Neuronal stem cell (in vitro differentiated cells): ENCODE results near the gene PPARG.
"Not testable (repeated sequence)": the region's sequence is repeated elsewhere in the genome, so short reads cannot be mapped to it uniquely, and the experiment has no call there.

Experiments
- DNase-seq: peaks from one replicate; pipeline ENCODE4 v3.0.0-alpha.2; 2013; ENCODE audit warnings: low spot score
- H2AFZ ChIP-seq: one replicate; pipeline ENCODE4 v1.6.1; 2013; ENCODE audit warnings: mild to moderate bottlenecking, low read length, inconsistent platforms
- H2AK5ac ChIP-seq: 2 replicates; pipeline ENCODE4 v1.6.1; 2013; ENCODE audit warnings: low read depth, mild to moderate bottlenecking, inconsistent platforms, low read length, moderate library complexity, mixed read lengths
- H2BK120ac ChIP-seq: 2 replicates; pipeline ENCODE4 v1.6.1; 2013; ENCODE audit warnings: low read depth, mild to moderate bottlenecking, inconsistent platforms, low read length, moderate library complexity, mixed read lengths
- H2BK12ac ChIP-seq: one replicate; pipeline ENCODE4 v1.6.1; 2013; ENCODE audit warnings: low read length, inconsistent platforms
- H2BK15ac ChIP-seq: 2 replicates; pipeline ENCODE4 v1.6.1; 2013; ENCODE audit warnings: mild to moderate bottlenecking, low read length, inconsistent platforms, mixed read lengths
- H2BK5ac ChIP-seq: one replicate; pipeline ENCODE4 v1.6.1; 2013; ENCODE audit warnings: inconsistent platforms, mild to moderate bottlenecking, low read length, moderate library complexity
- H3K14ac ChIP-seq: one replicate; pipeline ENCODE4 v1.6.1; 2013; ENCODE audit warnings: low read length, inconsistent platforms
- H3K18ac ChIP-seq: 2 replicates; pipeline ENCODE4 v1.6.1; 2013; ENCODE audit warnings: low read length, inconsistent platforms
- H3K23ac ChIP-seq: 2 replicates; pipeline ENCODE4 v1.6.1; 2013; ENCODE audit warnings: low read depth, mild to moderate bottlenecking, mixed read lengths, low read length, inconsistent platforms; ENCODE audit not compliant: poor library complexity
- H3K27ac ChIP-seq: replicated peaks from 3 replicates; pipeline ENCODE4 v1.5.1; 2013; ENCODE audit warnings: low read length, inconsistent platforms
- H3K27me3 ChIP-seq, 3 experiments: 2 replicates each; pipeline ENCODE4 v1.6.1; 2013; ENCODE audit warnings: low read length in 3 of 3, mild to moderate bottlenecking in 2 of 3, inconsistent platforms in 1 of 3, low read depth in 1 of 3, mixed read lengths in 1 of 3, moderate library complexity in 1 of 3; ENCODE audit not compliant: control insufficient read depth in 3 of 3, insufficient read depth in 3 of 3
- H3K36me3 ChIP-seq, 2 donors: replicated peaks in 1 of 2; 2 replicates each; pipeline ENCODE4 v1.6.1; 2013; ENCODE audit warnings: low read length in 2 of 2; ENCODE audit not compliant: control insufficient read depth in 2 of 2, insufficient read depth in 2 of 2
- H3K4ac ChIP-seq: 2 replicates; pipeline ENCODE4 v1.6.1; 2013; ENCODE audit warnings: inconsistent platforms, mild to moderate bottlenecking, low read length, moderate library complexity
- H3K4me1 ChIP-seq, 2 donors: 1 replicate in 1 of 2; 2 replicates in 1 of 2; pipeline ENCODE4 v1.6.1; 2013; ENCODE audit warnings: low read length in 2 of 2, low read depth in 1 of 2; ENCODE audit not compliant: control insufficient read depth in 2 of 2, insufficient read depth in 1 of 2
- H3K4me2 ChIP-seq: one replicate; pipeline ENCODE4 v1.6.1; 2013; ENCODE audit warnings: mild to moderate bottlenecking, low read length, inconsistent platforms; ENCODE audit not compliant: insufficient read depth, poor library complexity, severe bottlenecking
- H3K4me3 ChIP-seq, 2 donors: 2 replicates each; pipeline ENCODE4 v1.5.1; 2013; ENCODE audit warnings: low read length in 2 of 2, mild to moderate bottlenecking in 2 of 2, inconsistent platforms in 1 of 2, moderate library complexity in 1 of 2
- H3K79me1 ChIP-seq: one replicate; pipeline ENCODE4 v1.6.1; 2013; ENCODE audit warnings: low read depth, mild to moderate bottlenecking, inconsistent platforms, low read length, moderate library complexity
- H3K9ac ChIP-seq: one replicate; pipeline ENCODE4 v1.6.1; 2013; ENCODE audit warnings: mild to moderate bottlenecking, low read depth, low read length, inconsistent platforms; ENCODE audit not compliant: poor library complexity
- H3K9me3 ChIP-seq, 2 donors: replicated peaks in 1 of 2; 2 replicates each; pipeline versions ENCODE3 to v1.6.1; 2013; ENCODE audit warnings: low read length in 2 of 2, mild to moderate bottlenecking in 2 of 2, inconsistent platforms in 1 of 2, low read depth in 1 of 2, mixed read lengths in 1 of 2, moderate library complexity in 1 of 2; ENCODE audit not compliant: control insufficient read depth in 2 of 2, insufficient read depth in 1 of 2
- H4K8ac ChIP-seq: one replicate; pipeline ENCODE4 v1.6.1; 2013; ENCODE audit warnings: low read depth, mild to moderate bottlenecking, inconsistent platforms, low read length, moderate library complexity
- H4K91ac ChIP-seq: one replicate; pipeline ENCODE4 v1.6.1; 2013; ENCODE audit warnings: low read length, low read depth, mild to moderate bottlenecking, inconsistent platforms; ENCODE audit not compliant: poor library complexity
- WGBS, 2 donors: extraction: QIAGEN DNeasy Blood & Tissue Kit; methylation state at CpG; one replicate each; pipeline ENCODE4 v1.1.7; 2013; ENCODE audit warnings: missing lambda C conversion rate in 2 of 2, mixed read lengths in 1 of 2; ENCODE audit not compliant: insufficient read length in 2 of 2, insufficient replicate concordance in 1 of 2; ENCODE audit errors: extremely low coverage in 2 of 2; 5-methylcytosine and 5-hydroxymethylcytosine counted together

PPARG gene

DNA sequence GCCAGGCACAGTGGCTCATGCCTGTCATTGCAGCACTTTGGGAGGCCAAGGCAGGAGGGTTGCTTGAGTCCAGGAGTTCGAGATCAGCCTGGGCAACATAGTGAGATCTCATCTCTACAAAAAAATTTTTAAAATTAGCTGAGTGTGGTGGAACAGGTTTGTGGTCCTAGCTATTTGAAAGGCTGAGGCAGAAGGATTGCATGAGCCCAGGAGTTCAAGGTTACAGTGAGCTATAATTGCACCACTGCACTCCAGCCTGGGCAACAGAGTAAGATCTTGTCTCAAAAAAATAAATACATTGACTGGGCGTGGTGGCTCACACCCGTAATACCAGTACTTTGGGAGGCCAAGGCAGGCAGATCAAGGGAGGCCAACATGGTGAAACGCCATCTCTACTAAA, 168.5 kb downstream of the PPARG start:
- not testable (repeated sequence) for H3K79me1 ChIP-seq, H3K9me3 ChIP-seq, H3K14ac ChIP-seq, H2BK120ac ChIP-seq, H2AK5ac ChIP-seq, H2BK15ac ChIP-seq, H2BK12ac ChIP-seq, H3K23ac ChIP-seq, H2AFZ ChIP-seq, H3K36me3 ChIP-seq, H4K8ac ChIP-seq, H2BK5ac ChIP-seq, H3K4ac ChIP-seq, H4K91ac ChIP-seq, H3K9ac ChIP-seq, H3K4me1 ChIP-seq, H3K27ac ChIP-seq, H3K4me3 ChIP-seq, DNase-seq, H3K27me3 ChIP-seq, H3K18ac ChIP-seq, H3K4me2 ChIP-seq
- no CpG with 5 or more reads among the region's 4 CpGs for WGBS, 2 donors

DNA sequence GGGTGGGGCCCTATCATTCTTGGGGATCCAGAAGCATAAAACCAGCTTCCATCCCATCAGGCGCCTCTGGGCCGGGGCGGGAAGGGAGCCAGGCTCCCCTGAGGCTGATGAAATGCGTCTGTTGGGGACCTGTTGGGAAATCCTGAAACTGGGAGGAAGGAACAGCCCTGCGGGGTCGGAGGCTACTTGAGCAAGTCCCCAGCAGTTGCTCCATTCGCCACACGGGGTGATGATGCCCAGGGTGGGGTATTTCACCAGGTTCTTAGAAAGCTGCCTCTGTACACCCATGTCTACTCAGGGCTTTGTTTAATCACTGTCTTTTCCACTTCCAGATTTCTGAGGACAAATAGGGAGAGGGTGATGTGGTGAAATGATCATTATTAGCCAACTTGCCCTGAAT, 170.0 kb downstream of the PPARG start:
- DNase-seq, result no peak
- no peak overlapping the region for H2AFZ ChIP-seq
- no peak overlapping the region for H2BK120ac ChIP-seq
- no peak overlapping the region for H3K4ac ChIP-seq
- no peaks in the 10 kb centered on the region for H3K9me3 ChIP-seq
- peaks cover 0 to 9% of the 10 kb centered on the region in 2 donors for H3K4me1 ChIP-seq
- no peak overlapping the region for H3K14ac ChIP-seq
- no peak overlapping the region for H2BK15ac ChIP-seq
- H3K27ac ChIP-seq, result no peak overlapping the region
- H3K4me2 ChIP-seq, result no peak overlapping the region
- no peak overlapping the region for H2BK5ac ChIP-seq
- no peak overlapping the region for H3K18ac ChIP-seq
- H3K4me3 ChIP-seq, result no peak overlapping the region
- no peak overlapping the region for H2AK5ac ChIP-seq
- no peaks in the 10 kb centered on the region for H3K36me3 ChIP-seq
- H3K27me3 ChIP-seq, result peaks cover 0 to 3% (median 0%) of the 10 kb centered on the region in 3 experiments
- H3K9ac ChIP-seq, result no peak overlapping the region
- no peak overlapping the region for H2BK12ac ChIP-seq
- no peak overlapping the region for H4K8ac ChIP-seq
- no peaks in the 10 kb centered on the region for H3K79me1 ChIP-seq
- H3K23ac ChIP-seq, result no peak overlapping the region
- no peak overlapping the region for H4K91ac ChIP-seq
- no CpG with 5 or more reads among the region's 8 CpGs for WGBS, 2 donors

DNA sequence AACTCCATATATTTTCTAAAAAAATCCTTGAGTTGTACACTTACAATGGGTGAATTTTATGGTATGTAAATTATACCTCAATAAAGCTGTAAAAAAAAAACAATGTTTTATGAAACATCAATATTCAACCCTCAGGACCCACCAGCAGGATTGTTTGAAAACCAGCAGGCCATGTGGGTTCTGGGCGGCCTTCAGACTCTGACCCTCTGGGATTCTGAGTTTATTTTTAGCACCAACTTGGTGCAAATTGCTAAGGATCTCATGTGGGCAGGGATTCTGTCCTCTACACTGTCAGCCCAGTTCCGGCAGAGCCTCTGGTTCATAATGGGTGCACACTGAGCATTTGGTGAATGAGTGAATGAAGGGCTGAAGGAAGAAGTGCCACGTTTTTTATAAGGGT, 171.3 kb downstream of the PPARG start:
- Histone ChIP-seq H3K27ac (no peak overlapping the region), H3K27me3 (peaks cover 0 to 3% (median 0%) of the 10 kb centered on the region in 3 experiments), H4K8ac (no peak overlapping the region), H3K23ac (no peak overlapping the region), H3K4me1 (no peaks in the 10 kb centered on the region), H3K4ac (no peak overlapping the region), H2AK5ac (no peak overlapping the region), H3K14ac (no peak overlapping the region), H3K4me3 (no peak overlapping the region), H2BK15ac (no peak overlapping the region), H3K36me3 (no peaks in the 10 kb centered on the region), H3K18ac (no peak overlapping the region), H3K9ac (no peak overlapping the region), H2BK12ac (no peak overlapping the region), H2BK120ac (no peak overlapping the region), H2BK5ac (no peak overlapping the region), H3K9me3 (no peaks in the 10 kb centered on the region), H3K4me2 (no peak overlapping the region), H4K91ac (no peak overlapping the region), H3K79me1 (no peaks in the 10 kb centered on the region), H2AFZ (no peak overlapping the region)
- WGBS, 2 donors, result no CpG with 5 or more reads among the region's 3 CpGs
- DNase-seq, result no peak

DNA sequence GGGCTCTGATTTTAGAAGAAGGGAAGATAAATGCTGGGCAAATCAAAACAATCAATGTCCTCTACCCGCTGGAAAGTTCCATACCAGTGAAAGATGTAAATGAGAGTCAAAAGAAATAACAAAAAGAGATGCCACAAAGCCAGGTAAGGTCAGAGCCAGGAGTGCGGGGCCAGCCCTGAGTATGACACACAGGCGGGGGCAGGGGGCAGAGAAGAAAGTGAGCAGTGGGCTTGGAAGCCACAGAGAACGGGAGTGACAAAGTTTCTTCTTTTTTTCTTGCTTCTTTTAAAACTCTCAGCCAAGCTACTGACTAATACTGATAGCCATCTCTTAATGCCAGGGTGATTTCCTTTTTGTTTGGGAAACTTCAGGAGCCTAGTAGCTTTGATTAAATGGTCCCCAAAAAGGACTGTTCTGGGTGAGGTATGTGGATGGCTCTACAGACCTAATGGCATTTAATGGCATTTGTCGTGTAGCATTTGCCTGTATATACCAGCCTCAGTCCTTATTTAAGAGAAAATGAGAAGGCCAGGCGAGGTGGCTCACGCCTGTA, 172.3 kb downstream of the PPARG start:
- Histone ChIP-seq H2AFZ (no peak overlapping the region), H3K27me3 (peaks cover 0 to 3% (median 0%) of the 10 kb centered on the region in 3 experiments), H3K4me1 (peaks cover 0 to 5% of the 10 kb centered on the region in 2 donors), H3K18ac (no peak overlapping the region), H2AK5ac (no peak overlapping the region), H3K14ac (no peak overlapping the region), H3K4me3 (no peak overlapping the region), H2BK5ac (no peak overlapping the region), H3K4ac (no peak overlapping the region), H3K4me2 (no peak overlapping the region), H3K23ac (no peak overlapping the region), H2BK15ac (no peak overlapping the region), H3K27ac (no peak overlapping the region), H3K9ac (no peak overlapping the region), H4K91ac (no peak overlapping the region), H2BK12ac (no peak overlapping the region), H4K8ac (no peak overlapping the region), H3K9me3 (no peaks in the 10 kb centered on the region), H3K79me1 (no peaks in the 10 kb centered on the region), H3K36me3 (no peaks in the 10 kb centered on the region), H2BK120ac (no peak overlapping the region)
- no peak for DNase-seq
- no CpG with 5 or more reads among the region's 7 CpGs for WGBS, 2 donors
